B cell (primary cell): ENCODE data around the gene MIOS.

ENCODE experiments used
- CTCF ChIP-seq: fragments of 200-600 bp; IDR thresholded peaks from one replicate; pipeline ENCODE4 v1.8.0; 2022; ENCODE audit warnings: antibody characterized with exemption, mild to moderate bottlenecking
- EZH2 ChIP-seq: IDR thresholded peaks from 2 replicates; pipeline ENCODE4 v1.6.1; 2012; ENCODE audit warnings: borderline replicate concordance, low read depth, mild to moderate bottlenecking, moderate library complexity, low read length; ENCODE audit not compliant: insufficient read depth, poor library complexity, severe bottlenecking

GRCh38 chr7:7569081-7569527 is 2.4 kb downstream of the MIOS start:
- TF ChIP-seq CTCF (no peak), EZH2 (no peak)
